HEK293T (cell line): ENCODE results near the gene RAB14.

Experiments
- BHLHE40 ChIP-seq: fragments of 450-650 bp; IDR thresholded peaks from 2 replicates; pipeline ENCODE4 v1.6.1; 2016; ENCODE audit warnings: mild to moderate bottlenecking, moderate library complexity, borderline replicate concordance
- ELF4 ChIP-seq: fragments of 450-650 bp; IDR thresholded peaks from 2 replicates; pipeline ENCODE4 v1.6.1; 2017; ENCODE audit warnings: antibody characterized with exemption
- FOXA1 ChIP-seq: fragments of 450-650 bp; IDR thresholded peaks from 2 replicates; pipeline ENCODE4 v1.6.1; 2016; ENCODE audit warnings: mild to moderate bottlenecking
- FOXM1 ChIP-seq: fragments of 450-650 bp; IDR thresholded peaks from 2 replicates; pipeline ENCODE4 v1.6.1; 2017; ENCODE audit warnings: mild to moderate bottlenecking, borderline replicate concordance
- HDGF ChIP-seq: fragments of 450-650 bp; IDR thresholded peaks from 2 replicates; pipeline ENCODE4 v1.6.1; 2017; ENCODE audit warnings: antibody characterized with exemption, borderline replicate concordance
- SP1 ChIP-seq: fragments of 450-650 bp; IDR thresholded peaks from 2 replicates; pipeline ENCODE4 v1.6.1; 2017
- SUZ12 ChIP-seq: fragments of 450-650 bp; IDR thresholded peaks from 2 replicates; pipeline ENCODE4 v1.6.1; 2016; ENCODE audit warnings: mild to moderate bottlenecking
- TARDBP ChIP-seq: fragments of 450-650 bp; IDR thresholded peaks from 2 replicates; pipeline ENCODE4 v1.6.1; 2016
- TF ChIP-seq, protein P1 (sequence below): fragments of 450-650 bp; IDR thresholded peaks from 2 replicates; pipeline ENCODE4 v1.6.1; 2016

DNA sequence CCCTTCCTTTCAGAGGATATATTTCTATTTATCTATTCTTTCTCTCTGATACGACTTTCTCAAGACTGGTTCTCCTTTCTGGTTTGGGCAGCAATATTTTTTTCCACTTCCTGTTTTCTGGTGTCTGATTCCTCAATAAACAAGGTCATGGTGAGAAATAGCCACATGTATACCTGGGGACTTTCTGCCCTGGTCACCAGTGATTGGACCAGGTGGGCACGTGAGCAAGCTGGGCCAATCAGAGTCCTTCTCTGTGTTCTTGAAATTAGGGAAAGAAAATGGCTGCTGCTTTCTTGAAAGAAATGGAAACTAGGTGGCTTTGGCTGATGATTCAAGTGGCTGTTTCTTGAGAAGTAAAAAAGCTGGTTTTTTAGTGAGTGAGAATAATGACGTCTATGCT, 47.9 kb upstream of the RAB14 start:
- TF ChIP-seq FOXM1: no peak
- no peak for TF ChIP-seq SP1
- TF ChIP-seq FOXA1: no peak
- no peak for TF ChIP-seq TARDBP
- no peak for TF ChIP-seq ELF4
- no peak for TF ChIP-seq BHLHE40
- no peak for TF ChIP-seq HDGF
- TF ChIP-seq, protein P1, sequence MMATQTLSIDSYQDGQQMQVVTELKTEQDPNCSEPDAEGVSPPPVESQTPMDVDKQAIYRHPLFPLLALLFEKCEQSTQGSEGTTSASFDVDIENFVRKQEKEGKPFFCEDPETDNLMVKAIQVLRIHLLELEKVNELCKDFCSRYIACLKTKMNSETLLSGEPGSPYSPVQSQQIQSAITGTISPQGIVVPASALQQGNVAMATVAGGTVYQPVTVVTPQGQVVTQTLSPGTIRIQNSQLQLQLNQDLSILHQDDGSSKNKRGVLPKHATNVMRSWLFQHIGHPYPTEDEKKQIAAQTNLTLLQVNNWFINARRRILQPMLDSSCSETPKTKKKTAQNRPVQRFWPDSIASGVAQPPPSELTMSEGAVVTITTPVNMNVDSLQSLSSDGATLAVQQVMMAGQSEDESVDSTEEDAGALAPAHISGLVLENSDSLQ: no peak
- TF ChIP-seq SUZ12: no peak
